Activated T-cell treated with anti-CD3 and anti-CD28 coated beads for 24 hours (primary cell): ENCODE data around the gene ETV3.

ENCODE experiments used
- DNase-seq: peaks from one replicate; pipeline ENCODE4 v3.0.0-alpha.2; 2020; ENCODE audit warnings: low read depth

ETV3 gene

DNA sequence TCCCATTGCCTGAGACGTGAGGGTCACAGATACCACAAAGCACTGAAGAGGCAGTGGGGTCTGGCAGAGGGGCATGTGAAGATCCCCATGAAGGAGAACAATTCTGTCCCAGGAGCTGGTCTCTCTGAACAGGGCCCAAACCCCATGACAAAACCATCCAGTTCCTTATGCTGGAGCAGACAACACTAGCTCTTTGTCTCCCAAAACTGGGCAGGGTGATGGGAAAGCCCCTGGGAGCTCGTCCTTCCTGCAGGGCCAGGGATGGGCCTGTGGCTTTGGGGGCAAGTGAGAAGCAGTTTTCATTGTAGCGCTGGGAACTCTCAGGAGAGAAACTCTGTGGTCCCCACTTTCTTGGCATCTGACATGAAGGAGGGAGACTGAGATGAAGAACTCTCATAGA lies 47.4 kb downstream of the ETV3 start:
- no peak for DNase-seq

DNA sequence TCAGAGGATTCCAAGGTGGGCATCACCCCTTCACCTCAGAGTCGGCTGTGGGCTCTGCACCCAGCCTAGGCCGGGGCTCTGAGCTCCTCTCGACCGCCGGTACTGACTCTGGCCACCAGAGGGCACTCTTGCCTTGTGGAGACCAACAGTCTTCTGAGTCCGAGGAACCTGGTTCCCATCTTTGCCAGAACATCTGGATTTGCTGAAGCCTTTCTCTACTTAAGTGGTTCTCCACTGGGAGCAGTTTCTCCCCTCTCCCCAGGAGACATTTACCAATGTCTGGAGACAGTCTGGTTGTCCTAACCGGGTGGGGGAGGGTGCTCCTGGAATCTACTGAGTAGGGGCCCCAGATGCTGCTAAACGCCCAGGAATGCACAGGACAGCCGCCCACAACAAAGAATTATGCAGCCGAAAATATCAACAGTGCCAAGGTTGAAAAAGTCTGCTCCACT lies 48.0 kb downstream of the ETV3 start:
- DNase-seq: peak; percentile 76

DNA sequence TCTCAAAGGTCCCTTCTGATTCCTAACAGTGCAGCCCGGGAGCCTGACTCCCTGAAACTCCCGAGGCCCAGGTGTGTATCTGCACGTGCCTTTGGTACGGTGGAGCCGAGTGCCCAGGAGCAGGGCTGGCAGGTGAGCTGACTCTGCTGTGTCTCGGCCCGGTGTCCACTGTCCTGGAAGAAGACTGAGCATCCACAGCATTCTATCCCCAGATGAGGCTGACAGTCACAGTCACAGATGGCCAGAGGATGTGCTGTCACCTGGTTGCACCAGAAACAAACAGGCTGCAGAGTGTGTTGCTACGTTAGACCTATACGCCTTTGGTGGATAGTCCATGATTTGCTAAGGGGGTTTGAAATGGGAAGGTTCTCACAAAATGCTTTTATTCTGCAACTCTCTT lies 48.4 kb downstream of the ETV3 start:
- no peak for DNase-seq

DNA sequence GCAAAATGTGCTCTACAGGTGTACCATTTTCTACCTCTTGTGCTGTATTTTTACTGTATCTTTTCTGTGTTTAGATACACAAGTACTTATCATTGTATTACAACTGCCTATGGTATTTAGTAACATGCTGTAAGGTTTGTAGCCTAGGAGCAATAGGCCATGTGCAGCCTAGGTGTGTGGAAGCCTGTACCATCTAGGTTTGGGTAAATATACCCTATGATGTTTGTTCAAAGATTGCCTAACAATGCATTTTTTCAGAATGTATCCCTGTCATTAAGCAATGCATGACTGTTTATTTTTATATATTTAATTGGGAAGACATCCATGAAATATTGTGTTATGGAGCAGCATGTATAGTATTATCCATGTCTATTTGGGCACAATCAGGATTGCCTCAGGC lies 49.6 kb downstream of the ETV3 start:
- no peak for DNase-seq

DNA sequence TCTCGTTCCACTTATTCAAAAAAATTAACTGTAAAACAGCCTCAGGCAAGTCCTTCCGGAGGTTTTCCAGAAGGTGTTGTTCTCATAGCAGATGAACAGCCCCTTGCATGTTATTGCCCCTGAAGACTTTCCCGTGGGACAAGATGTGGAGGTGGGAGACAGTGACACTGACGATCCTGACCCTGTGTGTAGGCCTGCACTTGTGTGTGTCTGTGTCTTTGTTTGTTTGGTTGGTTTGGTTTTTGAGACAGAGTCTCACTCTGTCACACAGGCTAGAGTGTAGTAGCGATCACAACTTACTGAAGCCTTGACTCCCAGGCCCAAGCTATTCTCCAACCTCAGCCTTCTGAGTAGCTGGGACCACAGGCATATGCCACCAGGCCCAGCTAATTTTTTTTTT lies 51.2 kb downstream of the ETV3 start:
- DNase-seq: no peak

DNA sequence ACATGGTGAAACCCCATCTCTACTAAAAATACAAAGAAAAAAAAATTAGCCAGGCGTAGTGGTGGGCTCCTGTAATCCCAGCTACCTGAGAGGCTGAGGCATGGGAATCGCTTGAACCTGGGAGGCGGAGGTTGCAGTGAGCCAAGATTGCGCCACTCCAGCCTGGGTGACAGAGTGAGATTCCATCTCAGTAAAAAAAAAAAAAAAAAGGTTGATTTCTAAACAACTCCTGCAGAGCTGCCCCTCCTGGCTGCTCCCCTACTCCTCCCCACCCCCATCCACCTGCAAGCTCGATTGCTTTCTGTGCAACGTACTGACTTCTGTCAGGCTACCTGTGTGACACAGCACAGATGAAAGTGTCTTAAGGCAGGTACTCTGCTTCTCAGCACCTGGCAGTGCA lies 51.9 kb downstream of the ETV3 start:
- DNase-seq: no peak

DNA sequence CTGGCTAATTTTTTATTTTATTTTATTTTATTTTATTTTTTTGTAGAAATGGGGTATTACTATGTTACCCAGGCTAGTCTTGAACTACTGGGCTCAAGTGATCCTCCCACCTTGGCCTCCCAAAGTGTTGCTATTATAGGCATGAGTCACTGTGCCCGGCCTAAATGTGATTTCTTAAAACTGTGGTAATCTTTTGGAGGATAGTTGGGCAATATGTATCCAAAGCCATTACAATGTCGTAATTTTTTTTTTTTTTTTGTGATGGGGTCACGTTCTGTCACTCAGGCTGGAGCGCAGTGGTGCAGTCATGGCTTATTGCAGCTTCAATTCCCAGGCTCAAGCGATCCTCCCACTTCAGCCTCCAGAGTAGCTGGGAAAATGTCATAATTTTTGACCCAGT lies 52.8 kb downstream of the ETV3 start:
- no peak for DNase-seq

DNA sequence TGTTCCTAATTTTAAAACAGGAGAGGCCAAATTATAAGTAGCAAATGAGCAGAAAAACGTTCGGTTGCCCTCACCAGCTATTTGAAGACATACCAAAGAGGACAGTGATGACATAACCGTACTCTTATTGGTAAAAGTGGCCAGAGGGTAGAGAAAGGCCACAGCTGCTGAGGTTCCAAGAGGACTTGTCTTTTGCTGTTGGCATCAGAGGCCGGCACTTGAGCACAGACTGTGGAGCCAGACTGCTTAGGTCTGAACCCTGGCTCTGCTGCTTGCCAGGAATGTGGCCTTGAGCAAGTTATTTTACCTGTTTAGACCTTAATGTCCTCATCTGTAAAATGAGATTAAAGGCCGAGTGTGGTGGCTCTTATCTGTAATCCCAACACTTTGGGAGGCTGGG lies 53.5 kb downstream of the ETV3 start:
- no peak for DNase-seq

DNA sequence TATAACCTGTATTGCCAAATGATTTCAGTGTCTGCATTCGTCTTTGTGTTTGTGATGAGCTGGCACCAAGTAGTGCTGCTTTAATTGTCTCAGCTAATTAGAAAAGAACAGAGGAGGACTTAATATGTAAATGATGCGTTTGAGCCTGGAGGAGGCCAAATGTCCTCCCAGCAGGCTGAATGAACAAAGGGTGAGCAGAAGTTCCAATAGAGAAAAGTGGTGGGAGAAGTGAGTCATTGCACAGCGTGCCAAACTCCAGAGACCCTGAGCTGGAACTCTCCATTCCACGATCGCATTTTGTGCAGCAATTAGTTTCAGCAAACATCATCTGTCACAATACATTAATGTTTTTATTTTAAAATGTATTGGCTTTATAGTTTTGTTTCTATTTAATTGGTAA lies 56.5 kb downstream of the ETV3 start:
- no peak for DNase-seq

DNA sequence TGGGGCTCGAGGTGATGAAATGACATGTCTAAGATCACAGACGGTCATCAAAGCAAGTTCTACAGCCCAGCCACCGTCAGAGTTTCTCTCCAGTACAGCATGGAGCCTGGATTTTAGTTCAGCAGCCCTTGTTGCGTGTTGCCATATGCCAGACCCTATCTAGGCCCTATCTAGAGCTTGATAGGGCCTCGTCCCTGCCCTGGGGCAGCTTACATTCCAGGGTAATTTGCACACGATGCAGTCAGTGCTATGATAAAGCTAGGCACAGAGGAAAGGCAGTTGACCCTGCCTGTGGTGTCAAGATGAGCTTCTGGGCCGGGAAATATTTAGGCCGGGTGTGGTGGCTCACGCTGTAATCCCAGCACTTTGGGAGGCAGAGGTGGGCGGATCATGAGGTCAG lies 57.5 kb downstream of the ETV3 start:
- no peak for DNase-seq

DNA sequence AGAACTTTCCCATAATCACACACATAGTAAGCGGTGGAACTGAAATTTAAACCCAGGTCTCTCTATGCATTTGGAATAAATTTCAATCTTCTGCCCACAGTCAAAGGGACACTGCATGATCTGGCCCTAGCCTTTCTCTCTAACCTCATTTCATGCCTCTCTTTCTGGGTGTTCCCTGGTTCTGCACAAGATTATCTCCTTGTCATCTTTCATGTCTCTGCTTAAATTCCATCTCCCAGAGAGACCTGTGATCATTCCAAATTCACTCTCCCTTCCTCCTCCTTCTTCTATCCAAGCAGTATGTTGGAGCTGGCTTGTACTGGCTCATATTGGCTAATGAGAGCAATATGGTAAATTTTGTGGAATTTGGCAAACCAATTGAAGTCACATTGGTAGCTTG lies 60.8 kb downstream of the ETV3 start:
- no peak for DNase-seq

DNA sequence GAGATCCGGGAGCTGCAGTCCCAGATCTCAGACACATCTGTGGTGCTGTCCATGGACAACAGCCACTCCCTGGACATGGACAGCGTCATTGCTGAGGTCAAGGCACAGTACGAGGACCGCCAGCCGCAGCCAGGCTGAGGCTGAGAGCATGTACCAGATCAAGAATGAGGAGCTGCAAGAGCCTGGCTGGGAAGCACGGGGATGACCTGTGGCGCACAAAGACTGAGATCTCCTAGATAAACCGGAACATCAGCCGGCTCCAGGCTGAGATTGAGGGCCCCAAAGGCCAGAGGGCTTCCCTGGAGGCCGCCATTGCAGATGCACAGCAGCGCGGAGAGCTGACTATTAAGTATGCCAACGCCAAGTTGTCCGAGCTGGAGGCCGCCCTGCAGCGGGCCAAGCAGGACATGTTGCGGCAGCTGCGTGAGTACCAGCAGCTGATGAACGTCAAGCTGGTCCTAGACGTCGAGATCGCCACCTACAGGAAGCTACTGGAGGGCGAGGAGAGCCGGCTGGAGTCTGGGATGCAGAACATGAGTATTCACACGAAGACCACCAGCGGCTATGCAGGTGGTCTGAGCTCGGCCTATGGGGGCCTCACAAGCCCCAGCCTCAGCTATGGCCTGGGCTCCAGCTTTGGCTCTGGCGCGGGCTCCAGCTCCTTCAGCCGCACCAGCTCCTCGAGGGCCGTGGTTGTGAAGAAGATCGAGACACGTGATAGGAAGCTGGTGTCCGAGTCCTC lies 64.1 kb downstream of the ETV3 start:
- no peak for DNase-seq
